ENCODE measurements around the gene GBP4.
"Not testable (repeated sequence)": the region's sequence is repeated elsewhere in the genome, so short reads cannot be mapped to it uniquely, and the experiment has no call there.

The GBP4 gene

GRCh38 chr1:89198491-89199072 lies at the start of gene GBP4:
Gene GBP4, minus strand, starts transcription at chr1:89198942. Its CDS starts 108 bp downstream, at chr1:89198834.
- DNase-seq (ENCODE audit: low spot score) = peak; percentile 69

DNA sequence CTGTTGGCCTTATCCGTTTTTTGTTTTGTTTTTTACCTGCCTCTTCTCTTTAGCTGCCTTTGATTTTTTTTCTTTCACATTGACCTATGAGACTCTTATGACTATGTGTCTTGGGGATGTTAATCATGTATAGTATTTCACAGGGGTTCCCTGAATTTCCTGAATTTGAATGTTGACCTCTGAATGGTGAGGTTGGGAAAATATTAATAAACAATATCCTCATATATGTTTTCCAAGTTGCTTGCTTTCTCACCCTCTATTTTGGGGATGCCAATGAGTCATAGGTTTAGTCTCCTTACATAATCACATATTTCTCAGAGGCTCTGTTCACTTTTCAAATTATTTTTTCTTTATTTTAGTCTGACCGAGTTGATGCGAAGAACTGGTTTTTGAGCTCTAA lies 44.3 kb upstream of the GBP4 start:
- no peak for DNase-seq (ENCODE audit: low spot score)

DNA sequence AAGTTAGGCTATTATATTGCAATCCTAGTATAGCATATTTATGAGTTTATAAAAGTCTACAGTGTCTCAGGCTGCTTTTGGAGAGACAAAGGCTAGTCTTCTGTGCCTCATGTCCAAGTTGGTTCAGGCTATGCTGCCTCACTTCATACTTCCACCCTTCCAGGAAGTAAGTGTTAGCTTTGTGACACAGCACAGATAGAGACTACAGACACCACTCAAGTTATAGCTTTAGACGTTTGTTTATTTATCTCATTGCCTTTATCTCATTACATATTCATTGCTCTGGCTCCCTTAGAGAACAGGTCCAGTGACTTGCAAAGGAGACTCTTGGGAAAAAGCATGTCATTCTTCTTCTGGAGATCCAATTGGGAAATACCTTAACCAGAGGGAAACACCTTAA lies 22.6 kb upstream of the GBP4 start:
- no peak for DNase-seq (ENCODE audit: low spot score)

DNA sequence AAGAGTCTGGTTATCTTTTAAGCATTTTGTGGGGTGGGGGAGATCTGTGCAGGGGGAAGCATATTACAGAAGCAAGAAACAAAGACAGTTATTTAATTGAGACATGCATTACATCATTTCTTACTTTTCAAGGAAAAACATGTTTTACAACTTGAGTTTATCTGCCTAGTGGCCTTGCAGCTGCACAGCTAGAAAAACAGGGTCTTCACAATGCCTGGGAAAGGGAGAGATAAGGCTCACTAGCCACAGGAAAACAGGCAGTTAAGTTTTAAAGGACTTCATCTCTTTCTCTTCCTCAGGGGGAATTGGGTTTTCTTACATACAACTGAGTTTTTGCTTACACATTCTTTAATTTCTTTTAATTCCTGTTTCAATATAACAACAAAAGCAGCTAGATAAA lies 21.1 kb upstream of the GBP4 start:
- DNase-seq (ENCODE audit: low spot score) = not testable (repeated sequence)

GRCh38 chr1:89218941-89219340 lies 20.2 kb upstream of the GBP4 start:
- not testable (repeated sequence) for DNase-seq (ENCODE audit: low spot score)

DNA sequence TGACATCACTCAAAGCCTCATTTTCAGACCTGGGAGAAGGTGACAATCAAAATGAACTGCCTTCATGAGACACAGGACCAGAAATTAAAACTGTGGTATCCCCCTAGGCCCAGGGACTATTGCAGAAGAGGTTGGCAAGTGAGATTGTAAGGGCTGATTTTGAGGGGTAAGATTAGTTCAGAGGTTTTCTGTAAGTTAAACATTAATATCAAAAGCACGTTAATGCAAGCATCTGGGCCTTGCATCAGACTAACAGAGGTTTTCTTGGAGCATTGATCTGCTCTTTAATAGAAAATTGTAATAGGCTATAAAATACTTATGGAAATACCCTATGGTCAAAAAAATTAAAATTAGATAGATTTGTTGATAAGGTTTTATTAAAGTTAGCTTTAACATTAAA lies 14.6 kb upstream of the GBP4 start:
- no peak for DNase-seq (ENCODE audit: low spot score)

DNA sequence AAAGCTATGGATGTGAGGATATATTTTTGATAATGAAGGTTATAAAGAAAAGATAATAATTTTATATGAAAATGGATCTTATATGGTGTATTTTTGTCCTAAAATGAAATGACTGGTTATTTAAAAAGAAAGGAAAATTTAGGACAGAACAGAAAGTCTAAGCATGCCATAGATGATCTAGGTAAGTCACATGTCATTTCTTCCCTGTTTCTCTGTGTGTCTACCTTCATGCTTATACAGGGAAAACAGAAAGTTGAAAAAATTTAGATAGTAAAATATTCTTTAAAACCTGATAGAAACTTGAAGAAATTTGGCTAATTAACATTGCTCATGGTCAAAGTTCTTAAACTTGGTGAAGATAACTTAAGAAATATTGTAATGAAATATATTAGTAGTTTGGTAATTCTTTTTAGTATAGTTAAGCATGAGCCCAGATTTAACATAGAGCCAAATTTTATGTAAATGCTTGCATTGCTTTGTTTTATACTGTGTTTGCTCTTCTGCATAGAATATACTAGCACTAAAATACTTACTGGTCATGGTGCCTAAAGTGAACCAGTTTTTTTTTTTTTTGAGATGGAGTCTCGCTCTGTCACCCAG lies 12.4 kb upstream of the GBP4 start:
- DNase-seq (ENCODE audit: low spot score) = no peak

DNA sequence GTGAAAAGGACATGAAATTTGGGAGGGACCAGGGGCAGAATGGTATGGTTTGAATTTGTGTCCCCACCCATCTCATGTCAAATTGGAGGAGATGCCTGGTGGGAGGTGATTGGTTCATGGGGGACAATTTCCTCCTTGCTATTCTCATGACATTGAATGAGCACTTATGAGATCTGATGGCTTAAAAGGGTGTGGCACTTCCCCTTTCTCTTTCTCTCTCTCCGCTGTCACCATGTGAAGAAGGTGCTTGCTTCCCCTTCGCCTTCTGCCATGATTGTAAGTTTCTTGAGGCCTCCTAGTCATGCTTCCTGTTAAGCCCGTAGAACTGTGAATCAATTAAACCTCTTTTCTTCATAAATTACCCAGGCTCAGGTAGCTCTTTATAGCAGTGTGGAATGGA lies 7.6 kb upstream of the GBP4 start:
- no peak for DNase-seq (ENCODE audit: low spot score)

- no peak for DNase-seq (ENCODE audit: low spot score)
These were observed 4.4 kb upstream of the GBP4 start for GRCh38 chr1:89203166-89203565.

GRCh38 chr1:89201106-89201794 lies 2.5 kb upstream of the GBP4 start:
- DNase-seq (ENCODE audit: low spot score) = no peak

- DNase-seq (ENCODE audit: low spot score) = peak; percentile 17
These were observed 1.9 kb upstream of the GBP4 start for GRCh38 chr1:89200663-89201062.

- DNase-seq (ENCODE audit: low spot score) = peak; percentile 6
These were observed 836 bp upstream of the GBP4 start for GRCh38 chr1:89199525-89200031.

GRCh38 chr1:89198081-89198480 lies 661 bp downstream of the GBP4 start:
- no peak for DNase-seq (ENCODE audit: low spot score)

DNA sequence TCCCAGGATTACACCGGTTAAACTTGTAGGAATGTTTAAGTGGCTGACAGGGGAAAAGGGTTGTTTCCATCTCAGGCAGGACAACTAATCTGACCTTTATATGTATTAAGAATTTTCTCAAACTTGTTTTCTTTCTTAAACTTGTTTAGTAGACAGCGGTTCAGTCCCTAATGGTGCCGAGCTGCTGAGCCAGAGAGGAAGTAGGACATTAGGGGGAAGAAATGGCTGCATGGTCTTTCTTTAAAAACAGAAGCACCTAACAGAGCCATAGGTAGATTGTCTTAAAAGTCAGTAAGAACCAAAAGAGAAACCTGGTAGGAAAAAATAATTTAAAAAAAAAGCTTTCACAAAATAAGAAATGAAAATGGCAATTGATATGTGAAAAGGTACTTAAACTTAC lies 3.3 kb downstream of the GBP4 start:
- no peak for DNase-seq (ENCODE audit: low spot score)

DNA sequence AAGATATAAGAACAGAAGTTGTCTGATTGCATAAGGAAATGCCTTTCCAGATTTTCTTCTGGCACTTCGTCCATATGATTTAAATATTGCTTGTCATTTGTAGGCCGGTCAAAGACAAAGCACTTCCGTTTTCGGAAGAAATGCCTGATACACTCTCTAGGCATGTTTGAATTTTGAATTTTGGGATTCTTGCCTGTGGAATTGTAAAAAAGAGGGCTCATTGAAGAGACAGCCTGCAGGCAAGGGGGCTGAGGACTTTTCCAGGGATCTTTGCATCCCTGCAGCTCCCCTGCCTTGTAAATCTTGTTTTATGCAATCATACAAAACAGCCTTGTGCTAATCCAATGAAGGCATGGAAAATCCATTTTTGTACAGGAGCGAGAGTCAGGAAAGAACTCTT lies 7.4 kb downstream of the GBP4 start:
- no peak for DNase-seq (ENCODE audit: low spot score)

DNA sequence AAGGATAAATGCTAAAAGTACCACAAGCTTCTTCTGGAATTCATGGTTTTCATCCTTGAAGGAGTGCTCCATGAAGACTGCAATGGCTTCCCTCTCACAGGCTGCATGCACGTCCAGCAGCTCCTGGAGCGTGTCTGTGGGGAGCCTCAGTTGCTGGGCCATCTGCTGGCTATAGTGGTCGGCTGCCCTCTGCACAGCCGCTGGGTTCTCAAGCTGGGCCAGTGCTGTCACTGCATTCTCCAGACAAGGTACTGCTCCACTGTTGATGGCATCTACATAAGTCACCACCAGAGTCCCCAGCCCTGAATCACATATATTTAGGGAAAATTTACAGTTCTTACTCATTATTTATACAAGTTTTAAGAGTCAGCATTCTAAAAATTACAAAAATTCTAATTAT lies 8.7 kb downstream of the GBP4 start:
- DNase-seq (ENCODE audit: low spot score) = no peak

GRCh38 chr1:89179343-89179742 lies 19.4 kb downstream of the GBP4 start:
- DNase-seq (ENCODE audit: low spot score) = no peak

GRCh38 chr1:89176971-89177370 lies 21.8 kb downstream of the GBP4 start:
- DNase-seq (ENCODE audit: low spot score) = no peak

- no peak for DNase-seq (ENCODE audit: low spot score)
These were observed 23.0 kb downstream of the GBP4 start, which contains the start of gene GBP7 for GRCh38 chr1:89175601-89176256. Gene GBP7, minus strand, starts transcription at chr1:89176003. Its CDS starts 4,068 bp downstream, at chr1:89171935.

- no peak for DNase-seq (ENCODE audit: low spot score)
These were observed 24.3 kb downstream of the GBP4 start for GRCh38 chr1:89174491-89174890.

DNA sequence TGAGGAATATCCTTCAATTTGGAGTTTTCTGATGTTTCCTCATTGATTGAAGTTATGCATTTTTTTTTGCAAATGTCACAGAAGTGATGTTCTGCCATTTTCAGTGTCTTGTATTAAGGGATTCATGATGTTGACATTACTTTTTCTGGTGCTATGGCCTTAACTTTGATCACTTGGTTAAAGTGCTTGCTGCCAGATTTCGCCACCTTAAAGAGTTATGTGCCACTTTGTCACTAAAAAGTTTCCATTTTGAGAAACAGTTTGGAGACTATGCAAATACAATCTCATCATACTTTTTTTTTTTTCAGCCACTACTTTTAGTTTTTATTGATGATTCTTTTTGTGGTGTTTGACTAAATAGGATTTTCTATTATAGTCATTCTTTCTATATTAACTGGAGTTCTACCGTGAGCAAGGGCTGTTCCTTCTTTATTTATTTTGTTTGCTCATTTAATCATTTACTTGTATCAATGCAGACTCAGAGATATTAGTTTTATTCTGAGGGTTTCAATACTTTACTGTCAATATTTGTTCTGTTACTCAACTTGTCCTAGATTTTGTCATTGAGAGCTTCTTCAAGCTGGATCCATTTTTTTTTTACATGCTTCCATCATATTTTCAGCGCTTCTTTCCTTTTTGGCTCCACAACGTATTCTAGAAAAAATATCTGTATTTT lies 26.1 kb downstream of the GBP4 start:
- DNase-seq (ENCODE audit: low spot score) = no peak

- peak; percentile 29 for DNase-seq (ENCODE audit: low spot score)
These were observed 27.7 kb downstream of the GBP4 start for GRCh38 chr1:89171067-89171438.
